ENCODE data around the gene GALNT9.

DNA sequence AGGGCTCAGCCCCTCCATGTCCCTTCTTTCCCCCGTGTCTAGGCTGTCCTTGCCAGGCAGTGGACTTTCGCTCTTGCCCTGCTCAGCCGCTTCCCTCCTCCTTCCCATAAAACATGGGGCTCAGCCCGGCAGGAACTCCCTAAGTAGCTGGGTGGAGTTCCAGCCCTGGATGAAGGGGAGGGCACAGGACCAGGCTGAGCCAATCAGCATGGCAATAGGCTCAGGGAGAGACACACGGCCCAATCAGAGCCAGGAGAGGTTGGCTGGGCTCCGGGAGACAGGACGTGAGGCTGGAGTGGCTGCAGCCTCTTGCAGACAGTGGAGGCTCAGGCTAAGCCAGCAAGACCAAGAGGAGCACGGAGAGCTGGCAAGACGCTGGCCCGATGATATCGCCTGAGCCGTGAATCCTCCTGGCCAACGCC lies 54.3 kb downstream of the GALNT9 start:
- TF ChIP-seq EP300 (IDR thresholded peaks at IDR 0.05): no peak
- no peak for TF ChIP-seq CTCF (IDR thresholded peaks at IDR 0.05)
